ENCODE data around the gene ZFTA. TPM values are rescaled to one million over a fixed set of nuclear protein-coding genes. Genes with fewer than 3 reads are reported as not detected.

The ZFTA gene
- total RNA-seq, 1 experiment from 2014 or later, result 27.2 TPM

DNA sequence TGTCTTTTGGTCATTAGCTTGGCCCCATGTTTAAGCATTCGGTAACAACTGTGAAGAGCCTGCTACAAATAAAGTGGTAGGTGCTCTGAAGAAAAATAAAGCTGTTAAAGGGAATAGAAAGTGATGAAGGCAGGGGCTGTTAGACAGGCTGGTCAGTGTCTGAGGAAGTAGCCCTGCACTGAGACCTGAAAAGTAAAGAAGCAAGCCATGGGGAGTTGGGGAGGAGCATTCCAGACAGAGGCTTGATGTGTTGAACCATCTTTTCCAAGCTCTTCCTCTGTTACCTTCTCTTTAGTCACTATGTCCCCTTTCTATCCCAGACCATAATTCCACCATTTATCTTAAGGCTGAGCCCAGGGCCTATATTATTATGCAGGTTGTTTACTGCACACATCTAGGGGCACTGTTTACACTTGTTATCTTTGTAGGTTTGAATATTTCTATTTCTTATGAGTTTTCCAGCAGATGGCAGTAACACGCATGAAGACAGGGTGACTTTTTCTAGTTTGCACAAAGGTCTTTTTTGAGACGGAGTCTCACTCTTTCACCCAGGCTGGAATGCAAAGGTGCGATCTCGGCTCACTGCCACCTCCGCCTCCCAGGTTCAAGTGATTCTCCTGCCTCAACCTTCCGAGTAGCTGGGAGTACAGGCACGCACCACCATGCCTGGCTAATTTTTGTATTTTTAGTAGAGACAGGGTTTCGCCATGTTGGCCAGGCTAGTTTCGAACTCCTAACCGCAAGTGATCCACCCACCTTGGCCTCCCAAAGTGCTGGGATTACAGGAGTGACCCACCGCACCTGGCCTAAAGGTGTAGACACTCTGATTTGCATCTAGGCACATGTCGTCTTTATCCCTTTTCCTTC is 23.0 kb downstream of the ZFTA start:
- no peak overlapping the region for H3K4me3 ChIP-seq (ENCODE audit: insufficient read depth, low read depth, low read length)
- no peaks in the 10 kb centered on the region for H3K27me3 ChIP-seq (ENCODE audit: control insufficient read depth, insufficient read depth, low read length)
- no peak for DNase-seq
- peaks cover 6% of the 10 kb centered on the region for H3K36me3 ChIP-seq (replicated peaks; ENCODE audit: control insufficient read depth, insufficient read depth, low read length)

DNA sequence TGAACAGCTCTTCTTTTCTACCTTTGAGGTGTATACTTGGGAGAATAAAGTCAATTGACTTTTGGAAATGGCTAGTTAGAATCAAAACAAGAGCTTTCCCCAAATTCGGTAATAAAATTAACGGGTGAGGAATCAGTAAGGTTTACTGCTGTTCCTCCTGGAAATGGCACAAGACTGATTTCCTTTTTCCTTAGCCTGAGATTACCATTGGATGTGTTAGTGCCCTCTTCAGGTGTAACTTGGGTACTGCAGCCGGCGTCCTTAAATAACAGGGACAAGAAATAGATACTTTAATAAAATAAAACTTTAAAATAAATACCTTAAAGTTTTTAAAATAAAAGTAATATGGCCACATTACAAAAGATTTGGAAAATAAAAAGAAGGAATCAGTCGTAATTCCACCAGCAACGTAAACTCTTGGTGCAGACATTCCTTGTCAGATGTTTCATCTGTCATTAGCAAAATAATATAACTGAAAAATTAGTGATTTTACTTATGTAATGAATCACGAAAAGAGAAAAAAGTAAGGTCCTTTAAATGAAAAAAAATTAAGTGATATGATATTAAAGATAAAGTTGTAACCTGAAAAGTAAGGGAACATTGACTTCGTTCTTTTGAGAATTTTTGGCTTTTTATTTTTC is 29.7 kb downstream of the ZFTA start:
- H3K36me3 ChIP-seq (replicated peaks; ENCODE audit: control insufficient read depth, insufficient read depth, low read length), result no peaks in the 10 kb centered on the region
- peak; percentile 45 for DNase-seq
- H3K4me3 ChIP-seq (ENCODE audit: insufficient read depth, low read depth, low read length), result no peak overlapping the region
- H3K27me3 ChIP-seq (ENCODE audit: control insufficient read depth, insufficient read depth, low read length), result no peaks in the 10 kb centered on the region

DNA sequence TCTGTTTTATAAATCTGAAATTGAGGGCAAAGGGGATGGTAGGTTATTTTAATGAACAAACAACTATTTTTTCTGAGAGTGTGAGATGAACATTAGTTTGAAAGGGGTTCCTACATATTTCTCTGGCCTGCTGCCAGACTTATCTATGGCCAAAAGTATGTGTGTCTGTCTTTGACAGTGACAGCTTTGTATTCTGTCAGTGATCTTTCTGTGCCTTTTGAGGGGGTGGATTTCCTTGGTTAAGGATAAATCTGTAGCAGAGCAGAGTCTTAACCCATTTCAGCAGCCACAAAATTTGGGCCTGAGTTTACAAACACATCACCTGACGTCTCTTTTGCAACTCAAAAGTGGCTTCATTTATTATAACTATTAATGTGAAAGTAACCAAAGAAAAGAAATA is 30.9 kb downstream of the ZFTA start:
- Histone ChIP-seq H3K27me3 (ENCODE audit: control insufficient read depth, insufficient read depth, low read length) (no peaks in the 10 kb centered on the region), H3K36me3 (replicated peaks; ENCODE audit: control insufficient read depth, insufficient read depth, low read length) (no peaks in the 10 kb centered on the region), H3K4me3 (ENCODE audit: insufficient read depth, low read depth, low read length) (no peak overlapping the region)
- no peak for DNase-seq

DNA sequence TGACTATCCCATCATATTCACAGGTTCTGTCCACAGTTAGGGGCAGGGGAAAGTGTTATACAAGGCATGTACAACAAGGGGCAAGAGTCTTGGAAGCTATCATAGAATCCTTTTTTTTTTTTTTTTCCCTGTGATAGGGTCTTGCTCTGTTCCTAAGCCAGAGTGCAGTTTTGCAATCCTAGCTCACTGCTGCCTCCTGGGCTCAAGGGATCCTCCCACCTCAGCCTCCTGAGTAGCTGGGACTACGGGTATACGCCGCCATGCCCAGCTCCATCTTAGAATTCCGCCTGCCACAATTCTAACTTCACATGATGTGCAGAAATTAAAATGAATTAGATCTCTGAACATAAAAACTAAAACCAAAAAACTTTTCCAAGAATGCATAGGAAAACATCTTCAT is 31.7 kb downstream of the ZFTA start:
- no peaks in the 10 kb centered on the region for H3K27me3 ChIP-seq (ENCODE audit: control insufficient read depth, insufficient read depth, low read length)
- no peak overlapping the region for H3K4me3 ChIP-seq (ENCODE audit: insufficient read depth, low read depth, low read length)
- no peak for DNase-seq
- no peaks in the 10 kb centered on the region for H3K36me3 ChIP-seq (replicated peaks; ENCODE audit: control insufficient read depth, insufficient read depth, low read length)

DNA sequence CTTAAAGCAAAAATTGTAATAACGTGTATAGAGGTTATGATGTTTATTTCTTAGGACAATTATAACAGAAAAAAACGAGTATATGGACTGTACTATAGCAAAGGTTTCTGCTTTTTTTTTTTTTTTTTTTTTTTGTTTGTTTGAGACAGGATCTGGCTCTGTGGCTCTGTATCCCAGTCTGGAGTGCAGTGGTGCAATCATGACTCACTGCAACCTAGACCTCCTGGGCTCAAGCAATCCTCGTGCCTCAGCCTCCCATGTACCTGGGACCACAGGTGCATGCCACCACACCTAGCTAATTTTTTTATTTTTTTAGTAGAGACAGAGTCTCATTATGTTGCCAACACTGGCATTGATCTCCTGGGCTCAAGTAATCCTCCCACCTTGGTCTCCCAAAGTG is 39.2 kb downstream of the ZFTA start:
- no peak overlapping the region for H3K4me3 ChIP-seq (ENCODE audit: insufficient read depth, low read depth, low read length)
- no peaks in the 10 kb centered on the region for H3K27me3 ChIP-seq (ENCODE audit: control insufficient read depth, insufficient read depth, low read length)
- no peak for DNase-seq
- no peaks in the 10 kb centered on the region for H3K36me3 ChIP-seq (replicated peaks; ENCODE audit: control insufficient read depth, insufficient read depth, low read length)

DNA sequence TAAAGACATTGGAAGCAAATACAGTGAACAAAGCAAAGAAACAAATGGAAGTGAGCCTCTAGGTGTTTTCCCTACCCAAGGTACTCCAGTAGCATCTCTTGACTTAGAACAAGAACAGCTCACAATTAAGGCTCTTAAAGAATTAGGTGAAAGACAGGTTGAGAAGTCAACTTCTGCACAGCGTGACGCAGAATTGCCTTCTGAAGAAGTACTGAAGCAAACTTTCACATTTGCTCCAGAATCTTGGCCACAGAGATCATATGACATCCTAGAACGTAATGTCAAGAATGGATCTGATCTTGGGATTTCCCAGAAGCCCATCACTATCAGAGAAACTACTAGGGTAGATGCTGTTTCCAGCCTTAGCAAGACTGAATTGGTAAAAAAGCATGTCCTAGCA is 48.0 kb downstream of the ZFTA start:
- peaks cover 3% of the 10 kb centered on the region for H3K36me3 ChIP-seq (replicated peaks; ENCODE audit: control insufficient read depth, insufficient read depth, low read length)
- H3K4me3 ChIP-seq (ENCODE audit: insufficient read depth, low read depth, low read length), result no peak overlapping the region
- DNase-seq, result no peak
- no peaks in the 10 kb centered on the region for H3K27me3 ChIP-seq (ENCODE audit: control insufficient read depth, insufficient read depth, low read length)

DNA sequence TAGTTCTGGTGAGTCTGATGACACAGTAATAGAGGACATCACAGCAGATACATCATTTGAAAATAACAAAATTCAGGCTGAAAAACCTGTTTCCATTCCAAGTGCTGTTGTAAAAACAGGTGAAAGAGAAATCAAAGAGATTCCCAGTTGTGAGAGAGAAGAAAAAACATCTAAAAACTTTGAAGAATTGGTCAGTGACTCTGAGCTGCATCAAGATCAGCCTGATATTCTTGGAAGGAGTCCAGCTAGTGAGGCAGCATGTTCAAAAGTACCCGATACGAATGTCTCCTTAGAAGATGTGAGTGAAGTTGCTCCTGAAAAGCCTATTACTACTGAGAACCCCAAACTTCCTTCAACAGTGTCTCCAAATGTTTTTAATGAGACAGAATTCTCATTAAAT is 48.6 kb downstream of the ZFTA start:
- peaks cover 3% of the 10 kb centered on the region for H3K36me3 ChIP-seq (replicated peaks; ENCODE audit: control insufficient read depth, insufficient read depth, low read length)
- no peak for DNase-seq
- H3K4me3 ChIP-seq (ENCODE audit: insufficient read depth, low read depth, low read length), result no peak overlapping the region
- no peaks in the 10 kb centered on the region for H3K27me3 ChIP-seq (ENCODE audit: control insufficient read depth, insufficient read depth, low read length)

DNA sequence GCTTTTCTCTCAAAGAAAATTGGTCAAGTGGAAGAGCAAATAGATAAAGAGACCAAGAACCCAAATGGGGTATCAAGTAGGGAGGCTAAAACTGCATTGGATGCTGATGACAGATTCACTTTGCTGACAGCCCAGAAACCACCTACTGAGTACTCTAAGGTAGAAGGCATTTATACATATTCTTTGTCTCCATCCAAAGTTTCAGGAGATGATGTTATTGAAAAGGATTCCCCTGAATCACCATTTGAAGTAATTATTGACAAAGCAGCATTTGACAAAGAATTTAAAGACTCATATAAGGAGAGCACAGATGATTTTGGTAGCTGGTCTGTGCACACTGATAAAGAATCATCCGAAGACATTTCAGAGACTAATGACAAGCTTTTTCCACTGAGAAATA is 49.6 kb downstream of the ZFTA start:
- no peak for DNase-seq
- no peak overlapping the region for H3K4me3 ChIP-seq (ENCODE audit: insufficient read depth, low read depth, low read length)
- H3K27me3 ChIP-seq (ENCODE audit: control insufficient read depth, insufficient read depth, low read length), result no peaks in the 10 kb centered on the region
- H3K36me3 ChIP-seq (replicated peaks; ENCODE audit: control insufficient read depth, insufficient read depth, low read length), result peaks cover 3% of the 10 kb centered on the region

Other genes starting within 250 kb of the ZFTA start
- gene PLAAT4, start 232.0 kb downstream of the ZFTA start, total RNA-seq (2014; rRNA removed; shearing (Covaris generic)), result 1.1 and 4.1 TPM in 2 replicates
- gene PLAAT2, start 205.4 kb downstream of the ZFTA start, total RNA-seq (2014; rRNA removed; shearing (Covaris generic)), result not detected in 2 replicates
- gene PLAAT3, start 154.3 kb downstream of the ZFTA start, total RNA-seq (2014; rRNA removed; shearing (Covaris generic)), result 81.5 and 117 TPM in 2 replicates
- 19.3 and 29.6 TPM in 2 replicates for gene ATL3, start 97.4 kb downstream of the ZFTA start, total RNA-seq (2014; rRNA removed; shearing (Covaris generic))
- gene RTN3, start 87.3 kb downstream of the ZFTA start, total RNA-seq (2014; rRNA removed; shearing (Covaris generic)), result 109 and 142 TPM in 2 replicates
- gene SPINDOC, start 44.7 kb upstream of the ZFTA start, total RNA-seq (2014; rRNA removed; shearing (Covaris generic)), result 106 and 107 TPM in 2 replicates
- gene MARK2, start 70.3 kb upstream of the ZFTA start, total RNA-seq (2014; rRNA removed; shearing (Covaris generic)), result 26.5 and 30.2 TPM in 2 replicates
- 63.5 and 66.8 TPM in 2 replicates for gene RCOR2, start 148.4 kb upstream of the ZFTA start, total RNA-seq (2014; rRNA removed; shearing (Covaris generic))
- gene NAA40, start 170.2 kb upstream of the ZFTA start, total RNA-seq (2014; rRNA removed; shearing (Covaris generic)), result 13.8 and 15.0 TPM in 2 replicates
- 836 and 1,175 TPM in 2 replicates for gene COX8A, start 205.8 kb upstream of the ZFTA start, total RNA-seq (2014; rRNA removed; shearing (Covaris generic))
- gene OTUB1, start 217.7 kb upstream of the ZFTA start, total RNA-seq (2014; rRNA removed; shearing (Covaris generic)), result 76.6 and 77.4 TPM in 2 replicates

Data from H7 (cell line).